ENCODE measurements around the gene SAMD4B.

SAMD4B gene

GRCh38 chr19:39341719-39342604, at the start of gene SAMD4B:
Gene SAMD4B, plus strand, starts transcription at chr19:39342421. Its CDS starts 14,473 bp downstream, at chr19:39356894.
- peak; percentile 66 for TF ChIP-seq CTCF (conservative IDR thresholded peaks at IDR 0.05; ENCODE audit: low read depth, low read length)
- DNase-seq (ENCODE audit: low read depth), result peak; percentile 90
- H3K4me3 ChIP-seq (ENCODE audit: low read length), result peak within 1 kb of the TSS; percentile 93

- no peak for DNase-seq (ENCODE audit: low read depth)
- no peak overlapping the region for H3K4me3 ChIP-seq (ENCODE audit: low read length)
- TF ChIP-seq CTCF (conservative IDR thresholded peaks at IDR 0.05; ENCODE audit: low read depth, low read length), result no peak
Measured at GRCh38 chr19:39293394-39293793, 48.8 kb upstream of the SAMD4B start.

- no peak for DNase-seq (ENCODE audit: low read depth)
- no peak within 1 kb of the TSS for H3K4me3 ChIP-seq (ENCODE audit: low read length)
- no peak for TF ChIP-seq CTCF (conservative IDR thresholded peaks at IDR 0.05; ENCODE audit: low read depth, low read length)
Measured at GRCh38 chr19:39296055-39296645, 46.1 kb upstream of the SAMD4B start, which contains the start of gene IFNL1. Gene IFNL1, plus strand, starts transcription at chr19:39296407. Its CDS starts 15 bp downstream, at chr19:39296422.

GRCh38 chr19:39296906-39297305, 45.3 kb upstream of the SAMD4B start:
- H3K4me3 ChIP-seq (ENCODE audit: low read length), result no peak overlapping the region
- no peak for DNase-seq (ENCODE audit: low read depth)
- no peak for TF ChIP-seq CTCF (conservative IDR thresholded peaks at IDR 0.05; ENCODE audit: low read depth, low read length)

- no peak for TF ChIP-seq CTCF (conservative IDR thresholded peaks at IDR 0.05; ENCODE audit: low read depth, low read length)
- DNase-seq (ENCODE audit: low read depth), result no peak
- H3K4me3 ChIP-seq (ENCODE audit: low read length), result no peak overlapping the region
Measured at GRCh38 chr19:39297931-39298634, 44.1 kb upstream of the SAMD4B start.

- TF ChIP-seq CTCF (conservative IDR thresholded peaks at IDR 0.05; ENCODE audit: low read depth, low read length), result no peak
- DNase-seq (ENCODE audit: low read depth), result no peak
- no peak overlapping the region for H3K4me3 ChIP-seq (ENCODE audit: low read length)
Measured at GRCh38 chr19:39299404-39299803, 42.8 kb upstream of the SAMD4B start.

All from retinal pigment epithelial cell (primary cell).